ENCODE data around the gene INPP4B.
A peak's percentile ranks its signal among the peaks of the same experiment; 100 is the strongest.

The INPP4B gene

DNA sequence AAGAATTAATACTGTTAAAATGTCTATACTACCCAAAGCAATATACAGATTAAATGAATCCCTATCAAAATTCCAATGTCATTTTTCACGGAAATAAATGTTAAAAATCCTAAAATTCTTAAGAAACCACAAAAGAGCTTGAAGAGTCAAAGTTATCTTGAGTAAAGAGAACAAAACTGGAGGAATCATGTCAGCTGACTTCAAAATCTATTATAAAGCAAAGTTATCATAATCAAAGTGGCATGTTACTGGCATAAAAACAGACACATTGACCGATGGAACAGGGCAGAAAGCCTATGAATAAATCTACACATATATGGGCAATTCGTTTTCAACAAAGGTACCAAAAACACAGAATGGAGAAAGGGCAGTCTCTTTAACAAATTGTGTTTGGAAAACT, 579.0 kb downstream of the INPP4B start:
- Mint-ChIP-seq H3K9me3 (no peaks in the 10 kb centered on the region), H3K4me1 (peaks cover 51% of the 10 kb centered on the region), H3K36me3 (peaks cover 52% of the 10 kb centered on the region), H3K4me3 (no peak overlapping the region), H3K27ac (no peak overlapping the region)
- no peak for ATAC-seq
- DNase-seq (ENCODE audit: low spot score in 2 of 2) = no peak

DNA sequence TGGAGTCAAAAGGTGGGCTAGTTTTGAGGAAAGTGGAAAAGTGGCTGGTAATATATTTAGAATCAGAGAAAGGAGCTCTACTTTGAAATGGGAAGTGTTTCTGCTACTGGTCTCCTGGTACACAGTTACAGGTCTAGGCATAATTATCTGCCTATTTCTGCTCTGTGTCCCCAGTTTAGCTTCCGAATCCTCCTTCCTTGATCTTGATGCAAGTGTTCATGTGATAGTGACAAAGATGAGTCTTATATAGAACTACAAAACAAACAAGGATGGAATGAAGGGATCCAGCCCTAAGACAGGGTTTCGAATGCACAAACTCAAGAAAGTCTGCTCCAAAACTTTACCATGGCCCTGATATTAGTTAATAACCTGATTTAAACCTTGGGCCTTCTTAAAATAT, 580.2 kb downstream of the INPP4B start:
- H3K4me3 Mint-ChIP-seq = no peak overlapping the region
- no peak for ATAC-seq
- DNase-seq (ENCODE audit: low spot score in 2 of 2) = no peak
- H3K27ac Mint-ChIP-seq = peak overlapping the region; percentile 74
- no peaks in the 10 kb centered on the region for H3K9me3 Mint-ChIP-seq
- H3K4me1 Mint-ChIP-seq = peaks cover 58% of the 10 kb centered on the region
- H3K36me3 Mint-ChIP-seq = peaks cover 57% of the 10 kb centered on the region

DNA sequence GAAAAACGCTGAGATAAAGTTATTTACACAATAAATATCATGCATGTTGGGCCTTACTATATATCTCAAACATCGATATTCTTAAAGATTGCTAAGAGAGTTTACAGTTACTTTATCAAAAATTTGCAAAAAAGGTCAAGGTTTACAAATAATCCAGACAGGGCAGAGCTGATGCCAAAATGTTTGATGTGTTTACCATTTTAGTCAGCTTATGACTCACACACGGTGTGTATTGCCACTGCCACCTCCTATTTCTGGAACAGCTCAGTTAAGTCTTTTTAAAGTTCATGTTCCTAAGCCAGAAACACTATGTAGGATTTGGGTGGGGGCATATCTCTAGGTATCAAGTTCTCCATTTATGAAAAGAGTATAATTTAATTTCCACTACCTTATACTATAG, 580.6 kb downstream of the INPP4B start:
- Mint-ChIP-seq H3K9me3 (no peaks in the 10 kb centered on the region), H3K36me3 (peaks cover 57% of the 10 kb centered on the region), H3K4me1 (peaks cover 55% of the 10 kb centered on the region), H3K27ac (peak overlapping the region; percentile 74), H3K4me3 (no peak overlapping the region)
- DNase-seq (ENCODE audit: low spot score in 2 of 2) (no peak), ATAC-seq (peak; percentile 95)

DNA sequence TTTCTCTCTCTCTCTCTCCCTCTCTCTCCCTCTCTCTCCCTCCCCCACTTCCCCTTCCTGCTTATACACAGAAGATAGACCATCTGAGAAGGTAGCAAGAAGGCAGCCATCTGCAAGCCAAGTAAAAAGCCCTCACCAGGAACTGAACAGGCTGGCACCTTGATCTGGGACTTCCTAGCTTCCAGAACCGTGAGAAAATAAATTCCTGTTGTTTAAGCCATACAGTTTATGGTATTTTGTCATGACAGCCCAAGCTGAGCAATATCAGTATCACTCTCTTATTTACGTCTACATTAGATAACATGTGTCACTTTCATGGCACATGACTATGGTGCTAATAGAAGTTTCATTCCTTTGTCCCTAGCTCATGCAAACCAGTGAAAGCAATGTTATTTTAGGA, 581.1 kb downstream of the INPP4B start:
- no peak for DNase-seq (ENCODE audit: low spot score in 2 of 2)
- no peaks in the 10 kb centered on the region for H3K9me3 Mint-ChIP-seq
- H3K36me3 Mint-ChIP-seq = peaks cover 57% of the 10 kb centered on the region
- no peak for ATAC-seq
- peak overlapping the region; percentile 74 for H3K27ac Mint-ChIP-seq
- peaks cover 49% of the 10 kb centered on the region for H3K4me1 Mint-ChIP-seq
- H3K4me3 Mint-ChIP-seq = no peak overlapping the region

DNA sequence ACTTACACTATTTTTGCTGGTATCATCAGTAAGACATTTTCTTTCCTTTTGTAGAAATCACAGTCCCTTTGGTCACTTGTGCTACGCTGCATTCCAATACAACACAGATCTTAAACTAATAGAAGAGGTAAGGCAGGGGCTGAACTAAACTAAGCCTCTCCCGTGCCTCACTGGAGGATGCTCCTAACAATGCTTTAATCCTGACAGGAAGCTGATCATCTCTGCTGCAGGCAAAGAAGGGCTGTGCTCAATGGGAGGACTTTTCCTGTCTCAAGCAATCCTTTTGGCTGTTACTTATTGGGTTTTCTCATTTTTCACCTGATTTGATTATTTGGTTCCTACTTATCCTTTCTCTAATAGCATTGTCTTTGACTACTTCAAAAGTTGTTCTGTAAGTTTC, 583.1 kb downstream of the INPP4B start:
- Mint-ChIP-seq H3K4me1 (peaks cover 49% of the 10 kb centered on the region), H3K27ac (no peak overlapping the region), H3K36me3 (peaks cover 56% of the 10 kb centered on the region), H3K4me3 (no peak overlapping the region), H3K9me3 (no peaks in the 10 kb centered on the region)
- DNase-seq (ENCODE audit: low spot score in 2 of 2) (no peak), ATAC-seq (no peak)

DNA sequence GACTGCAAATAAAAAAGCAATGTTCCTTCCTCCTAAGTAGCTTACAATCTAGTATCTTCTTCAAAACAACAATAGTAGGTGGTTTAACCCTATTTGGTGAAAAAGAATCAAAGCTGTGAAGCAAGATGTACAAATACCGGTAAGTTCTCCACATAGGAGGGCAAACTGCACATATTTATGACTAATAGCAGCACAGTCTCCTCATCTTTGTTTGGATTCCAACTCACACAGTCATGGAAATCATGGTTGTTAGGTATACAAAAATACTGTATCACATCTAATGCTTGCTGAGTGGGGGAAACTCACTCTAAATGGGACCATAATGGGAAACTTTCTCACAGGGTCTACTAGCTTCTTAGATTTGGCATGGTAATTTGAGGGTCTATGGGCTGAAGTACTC, 597.2 kb downstream of the INPP4B start:
- H3K4me3 Mint-ChIP-seq = no peak overlapping the region
- H3K4me1 Mint-ChIP-seq = peaks cover 5% of the 10 kb centered on the region
- no peaks in the 10 kb centered on the region for H3K9me3 Mint-ChIP-seq
- H3K36me3 Mint-ChIP-seq = peaks cover 10% of the 10 kb centered on the region
- ATAC-seq (no peak), DNase-seq (ENCODE audit: low spot score in 2 of 2) (no peak)
- no peak overlapping the region for H3K27ac Mint-ChIP-seq

DNA sequence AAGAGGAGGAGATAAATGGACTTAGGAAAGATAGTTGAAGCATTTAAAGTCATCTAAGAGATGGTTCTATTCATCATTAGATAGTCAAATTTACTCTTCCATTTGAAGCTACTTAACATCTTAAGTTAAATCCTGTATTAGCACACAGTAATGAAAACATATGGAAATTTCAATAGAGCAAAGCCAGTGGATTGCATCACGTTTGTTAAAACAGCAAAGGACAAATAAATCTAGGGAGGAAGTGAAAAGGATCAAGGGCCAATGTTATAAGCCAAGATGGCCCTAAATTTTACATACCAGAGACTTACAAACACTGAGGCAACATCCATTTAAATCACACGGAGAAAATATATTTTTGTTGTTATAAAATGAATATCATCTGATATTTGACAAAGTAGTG, 602.8 kb downstream of the INPP4B start:
- Mint-ChIP-seq H3K9me3 (no peaks in the 10 kb centered on the region), H3K4me1 (peaks cover 5% of the 10 kb centered on the region), H3K4me3 (no peak overlapping the region), H3K36me3 (peaks cover 8% of the 10 kb centered on the region), H3K27ac (no peak overlapping the region)
- no peak for DNase-seq (ENCODE audit: low spot score in 2 of 2)
- no peak for ATAC-seq

DNA sequence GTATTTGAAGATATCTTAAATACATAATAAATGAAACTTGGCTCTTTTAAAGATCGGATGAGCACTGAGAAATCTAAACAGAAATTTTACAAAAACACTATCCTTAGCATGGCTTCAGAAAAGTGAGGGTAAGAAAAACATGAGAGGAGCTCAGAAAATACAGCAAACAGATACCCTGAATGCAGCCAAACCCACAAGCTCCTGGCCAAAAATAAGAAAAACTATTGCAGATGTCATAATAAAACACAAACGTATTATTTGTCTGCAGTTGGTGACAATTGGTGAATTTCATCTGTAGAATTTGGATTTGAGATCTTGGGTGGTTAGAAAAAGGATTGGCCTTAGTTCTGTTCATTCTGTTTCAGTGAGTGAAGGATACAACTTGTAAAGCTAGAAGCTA, 603.9 kb downstream of the INPP4B start:
- Mint-ChIP-seq H3K9me3 (no peaks in the 10 kb centered on the region), H3K4me3 (no peak overlapping the region), H3K27ac (no peak overlapping the region), H3K36me3 (peaks cover 12% of the 10 kb centered on the region), H3K4me1 (peaks cover 5% of the 10 kb centered on the region)
- DNase-seq (ENCODE audit: low spot score in 2 of 2) = no peak
- ATAC-seq = no peak

DNA sequence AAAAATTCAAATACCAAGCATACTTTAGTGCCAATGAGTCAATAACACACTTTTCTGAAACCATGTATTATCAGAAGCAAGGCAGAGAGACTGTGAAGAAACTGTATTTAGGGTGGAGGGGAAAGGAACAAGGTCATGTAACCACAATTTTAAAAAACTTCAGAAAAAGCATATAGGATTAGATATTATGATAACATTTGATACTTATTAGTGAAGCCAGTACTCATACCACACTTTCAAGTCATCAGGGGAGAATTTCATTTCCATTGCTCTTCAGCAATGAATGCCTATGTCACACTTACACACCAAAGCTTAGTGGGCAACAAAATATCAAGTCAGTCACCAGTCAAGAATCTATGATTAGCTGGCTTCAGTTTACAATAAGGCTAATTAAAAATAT, 607.5 kb downstream of the INPP4B start:
- DNase-seq (ENCODE audit: low spot score in 2 of 2) (no peak), ATAC-seq (no peak)
- Mint-ChIP-seq H3K4me1 (no peaks in the 10 kb centered on the region), H3K27ac (peak overlapping the region; percentile 52), H3K4me3 (no peak overlapping the region), H3K36me3 (peaks cover 29% of the 10 kb centered on the region), H3K9me3 (no peaks in the 10 kb centered on the region)

DNA sequence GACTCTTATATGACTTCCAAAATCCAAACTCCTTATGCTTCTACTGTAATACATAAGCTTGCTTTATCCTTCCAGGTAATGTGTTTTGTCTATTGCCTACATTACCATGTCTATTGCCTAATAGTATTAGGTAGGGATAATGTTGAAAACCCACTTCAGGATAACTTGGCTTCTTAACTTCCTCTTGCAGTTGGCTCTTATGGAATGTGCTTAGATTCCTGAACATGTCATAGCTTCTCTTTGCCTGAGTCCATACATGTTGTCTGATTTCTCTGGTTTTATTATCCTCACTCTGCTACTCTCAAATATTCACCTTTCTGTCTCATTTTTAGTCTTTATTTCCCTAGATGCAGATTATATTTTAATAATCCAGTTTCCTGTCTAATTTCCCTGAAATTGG, 609.8 kb downstream of the INPP4B start:
- H3K27ac Mint-ChIP-seq = no peak overlapping the region
- peaks cover 43% of the 10 kb centered on the region for H3K36me3 Mint-ChIP-seq
- no peak for DNase-seq (ENCODE audit: low spot score in 2 of 2)
- no peak for ATAC-seq
- no peak overlapping the region for H3K4me3 Mint-ChIP-seq
- no peaks in the 10 kb centered on the region for H3K9me3 Mint-ChIP-seq
- H3K4me1 Mint-ChIP-seq = no peaks in the 10 kb centered on the region

DNA sequence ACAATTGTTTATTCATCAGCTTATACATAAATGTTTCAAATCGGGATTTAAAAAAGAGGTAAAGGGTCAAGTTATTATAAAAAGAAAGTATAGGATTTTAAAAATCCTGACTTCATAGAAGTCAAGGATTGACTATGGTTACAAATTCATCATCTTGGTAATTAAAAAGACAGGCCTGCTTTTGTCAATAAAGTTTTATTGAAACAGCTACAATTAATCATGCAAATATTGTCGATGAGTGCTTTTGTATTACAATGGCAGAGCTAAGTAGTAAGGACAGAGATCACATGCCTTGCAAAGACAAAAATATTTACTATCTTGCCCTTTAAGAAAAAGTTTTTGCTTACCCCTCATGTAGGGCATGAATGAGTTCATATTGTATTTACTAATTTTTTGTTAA, 614.3 kb downstream of the INPP4B start:
- Mint-ChIP-seq H3K36me3 (peaks cover 50% of the 10 kb centered on the region), H3K9me3 (no peaks in the 10 kb centered on the region), H3K27ac (no peak overlapping the region), H3K4me3 (no peak overlapping the region), H3K4me1 (peaks cover 3% of the 10 kb centered on the region)
- no peak for ATAC-seq
- no peak for DNase-seq (ENCODE audit: low spot score in 2 of 2)

DNA sequence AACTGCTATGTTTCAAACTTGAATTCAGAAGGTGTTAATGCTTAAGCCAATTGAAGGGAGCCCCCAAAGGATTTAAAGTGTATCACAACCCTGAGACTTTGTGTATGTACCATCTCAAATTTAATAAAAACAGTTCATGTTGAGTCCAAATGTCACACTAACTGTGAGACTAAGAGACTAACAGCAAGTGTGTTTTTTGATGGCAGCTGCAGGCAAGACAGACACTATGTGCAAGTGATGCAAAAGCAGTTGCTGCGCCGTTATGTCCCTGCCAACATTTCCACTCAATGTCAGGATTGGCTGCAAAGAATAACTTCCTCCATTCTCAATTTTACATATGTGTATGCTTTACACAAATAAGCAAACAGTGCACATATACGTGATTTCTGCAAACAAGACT, 615.1 kb downstream of the INPP4B start:
- no peak overlapping the region for H3K4me3 Mint-ChIP-seq
- ATAC-seq (no peak), DNase-seq (ENCODE audit: low spot score in 2 of 2) (no peak)
- peaks cover 7% of the 10 kb centered on the region for H3K4me1 Mint-ChIP-seq
- no peak overlapping the region for H3K27ac Mint-ChIP-seq
- H3K36me3 Mint-ChIP-seq = peaks cover 44% of the 10 kb centered on the region
- H3K9me3 Mint-ChIP-seq = no peaks in the 10 kb centered on the region

DNA sequence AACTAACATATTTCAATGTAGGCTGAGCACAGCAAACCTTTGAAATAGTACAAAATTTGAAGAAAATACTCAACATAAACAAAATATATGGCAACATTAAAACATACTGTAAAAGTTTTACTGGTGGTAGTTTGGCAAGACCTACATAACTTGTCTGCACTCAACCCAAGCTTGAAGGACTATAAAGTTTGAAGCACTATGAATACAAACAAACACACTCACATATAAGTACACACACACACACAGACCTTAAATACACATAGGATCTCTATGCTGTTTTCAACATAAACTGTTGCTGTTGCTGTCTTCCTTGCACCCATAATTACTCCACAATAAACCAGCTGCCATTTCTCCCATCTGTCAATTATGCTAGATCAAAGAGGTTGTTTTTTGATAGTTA, 620.1 kb downstream of the INPP4B start:
- Mint-ChIP-seq H3K4me1 (peaks cover 7% of the 10 kb centered on the region), H3K4me3 (no peak overlapping the region), H3K9me3 (no peaks in the 10 kb centered on the region), H3K27ac (no peak overlapping the region), H3K36me3 (peaks cover 29% of the 10 kb centered on the region)
- no peak for ATAC-seq
- DNase-seq (ENCODE audit: low spot score in 2 of 2) = no peak

DNA sequence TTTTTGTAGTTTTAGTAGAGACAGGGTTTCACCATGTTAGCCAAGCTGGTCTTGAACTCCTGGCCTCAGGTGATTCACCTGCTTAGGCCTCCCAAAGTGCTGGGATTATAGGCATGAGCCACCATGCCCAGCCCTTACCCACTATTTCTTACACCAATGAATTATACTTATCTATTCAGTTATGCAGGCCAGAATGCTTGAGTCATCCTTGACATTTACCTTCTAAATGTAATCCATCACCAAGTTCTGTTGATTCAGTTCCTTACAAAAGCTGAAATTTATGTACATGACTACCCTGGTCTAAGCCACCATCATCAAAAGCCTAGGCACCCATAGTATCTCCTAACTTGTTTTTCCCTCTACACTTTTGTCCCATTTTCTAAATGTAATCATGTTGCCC, 624.0 kb downstream of the INPP4B start:
- Mint-ChIP-seq H3K4me1 (peaks cover 7% of the 10 kb centered on the region), H3K9me3 (no peaks in the 10 kb centered on the region), H3K27ac (no peak overlapping the region), H3K36me3 (peaks cover 6% of the 10 kb centered on the region), H3K4me3 (no peak overlapping the region)
- DNase-seq (ENCODE audit: low spot score in 2 of 2) (no peak), ATAC-seq (no peak)

DNA sequence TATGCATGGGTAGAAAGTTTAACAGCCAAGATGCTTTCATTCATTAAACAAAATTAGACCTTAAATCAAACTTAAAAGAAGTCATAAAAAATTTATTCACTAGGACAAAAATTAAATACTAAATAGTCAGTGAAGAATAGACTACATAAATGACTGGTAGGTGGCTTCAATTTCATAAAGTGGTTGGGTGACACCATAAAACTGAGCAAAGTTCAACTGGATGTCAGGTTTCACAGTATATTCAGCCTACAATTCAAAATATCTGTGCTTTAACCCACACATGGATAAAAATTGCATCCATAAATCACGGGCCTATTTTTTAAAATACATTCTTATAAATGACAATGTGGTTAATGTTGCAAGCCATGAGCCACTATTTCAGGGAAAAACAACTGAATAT, 627.4 kb downstream of the INPP4B start:
- Mint-ChIP-seq H3K27ac (no peak overlapping the region), H3K36me3 (peaks cover 6% of the 10 kb centered on the region), H3K4me3 (no peak overlapping the region), H3K9me3 (no peaks in the 10 kb centered on the region), H3K4me1 (no peaks in the 10 kb centered on the region)
- DNase-seq (ENCODE audit: low spot score in 2 of 2) = no peak
- ATAC-seq = no peak

DNA sequence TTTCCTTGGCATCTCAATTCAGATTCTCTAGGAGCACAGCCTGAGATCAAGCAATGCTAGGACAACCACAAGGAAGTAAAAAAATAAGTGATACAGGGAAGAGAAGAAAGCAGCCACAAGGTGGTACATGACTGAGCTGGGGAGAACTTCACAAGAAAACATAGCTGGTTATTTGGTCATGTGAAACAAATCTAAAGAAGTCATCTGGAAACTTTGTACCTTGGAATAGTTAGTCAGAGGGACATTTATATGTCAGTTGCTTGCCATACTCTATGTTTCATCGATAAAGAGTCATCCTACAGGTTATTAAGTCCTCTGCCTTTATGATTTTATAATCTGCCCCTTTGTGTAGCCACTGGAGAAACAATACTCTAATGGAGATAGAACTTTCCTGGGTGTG, 634.7 kb downstream of the INPP4B start:
- no peak overlapping the region for H3K4me3 Mint-ChIP-seq
- no peak for DNase-seq (ENCODE audit: low spot score in 2 of 2)
- no peak overlapping the region for H3K27ac Mint-ChIP-seq
- peaks cover 29% of the 10 kb centered on the region for H3K36me3 Mint-ChIP-seq
- H3K4me1 Mint-ChIP-seq = peaks cover 15% of the 10 kb centered on the region
- H3K9me3 Mint-ChIP-seq = no peaks in the 10 kb centered on the region
- peak; percentile 53 for ATAC-seq

DNA sequence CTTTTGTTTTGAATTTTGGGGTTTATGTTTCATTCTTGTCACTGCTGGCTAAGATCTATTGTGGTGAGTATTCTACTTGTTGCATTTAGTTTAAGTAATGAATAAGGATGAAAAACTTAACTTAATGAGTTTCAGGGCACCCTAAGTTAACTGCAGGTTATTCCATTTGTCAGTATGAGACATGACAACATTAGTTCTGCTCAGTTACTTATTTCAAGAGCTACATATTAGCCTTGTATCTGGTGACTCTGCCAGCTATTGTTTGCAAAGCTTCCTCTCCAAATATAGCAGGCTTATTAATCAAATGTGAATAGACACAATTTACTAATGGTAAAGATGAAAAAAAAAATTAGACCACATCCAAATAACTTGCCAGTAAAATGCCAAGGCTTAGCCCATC, 642.6 kb downstream of the INPP4B start:
- H3K4me3 Mint-ChIP-seq = no peak overlapping the region
- H3K27ac Mint-ChIP-seq = no peak overlapping the region
- H3K9me3 Mint-ChIP-seq = no peaks in the 10 kb centered on the region
- H3K36me3 Mint-ChIP-seq = peaks cover 54% of the 10 kb centered on the region
- ATAC-seq (no peak), DNase-seq (ENCODE audit: low spot score in 2 of 2) (no peak)
- no peaks in the 10 kb centered on the region for H3K4me1 Mint-ChIP-seq
